ENCODE measurements around the gene CEP152. TPM values are rescaled to one million over a fixed set of nuclear protein-coding genes. Genes with fewer than 3 reads are reported as not detected.

CEP152 gene
- total and polyA plus RNA-seq, 9 donors = 2.6 to 5.3 (median 3.6) TPM

DNA sequence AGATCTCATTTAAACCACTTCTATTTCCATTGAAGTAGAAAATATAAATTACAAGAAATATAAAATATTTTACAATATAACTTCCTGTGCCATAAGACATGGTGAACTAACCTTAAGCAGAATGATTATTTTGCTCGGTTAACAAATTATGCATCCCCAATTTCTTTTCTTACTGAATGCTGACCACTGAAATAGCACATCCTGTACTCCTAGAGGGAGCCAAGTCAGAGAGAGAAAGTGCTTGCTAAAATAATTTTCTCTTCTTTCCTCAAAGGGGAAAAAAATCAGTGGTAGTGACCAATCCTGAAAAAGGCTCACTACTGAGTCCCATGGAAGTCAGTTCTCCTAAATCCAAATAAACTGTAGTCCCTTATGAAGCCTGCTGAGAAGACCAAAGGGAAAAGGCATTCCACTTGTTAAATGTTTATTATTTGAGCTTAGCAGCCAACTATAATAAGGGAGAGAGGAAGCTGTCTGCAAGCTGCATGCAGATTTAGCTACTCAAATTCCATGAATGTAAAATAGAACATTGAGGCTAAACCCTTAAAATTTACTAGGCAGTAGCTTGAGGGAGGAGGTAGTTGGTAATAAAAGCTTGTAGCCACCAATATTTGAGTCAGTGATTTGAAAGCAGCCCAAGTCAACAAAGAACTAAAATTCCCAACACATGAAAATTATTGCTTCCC, 33.1 kb downstream of the CEP152 start:
- Histone ChIP-seq H3K4me1 (ENCODE audit: control insufficient read depth, insufficient read depth, low read length) (no peaks in the 10 kb centered on the region), H3K27me3 (ENCODE audit: control insufficient read depth, insufficient read depth, low read length) (no peaks in the 10 kb centered on the region), H3K4me3 (ENCODE audit: low read length) (no peak overlapping the region), H3K9me3 (replicated peaks; ENCODE audit: control insufficient read depth, low read depth, low read length) (no peaks in the 10 kb centered on the region), H3K27ac (ENCODE audit: low read length) (no peak overlapping the region), H3K36me3 (ENCODE audit: control insufficient read depth, insufficient read depth, low read length) (no peaks in the 10 kb centered on the region)
- DNase-seq = peak; percentile 13
- no CpG with 5 or more reads among the region's 1 CpG for WGBS (ENCODE audit: insufficient coverage)

GRCh38 chr15:48775546-48775945, 35.3 kb downstream of the CEP152 start:
- H3K27me3 ChIP-seq (ENCODE audit: control insufficient read depth, insufficient read depth, low read length) = no peaks in the 10 kb centered on the region

DNA sequence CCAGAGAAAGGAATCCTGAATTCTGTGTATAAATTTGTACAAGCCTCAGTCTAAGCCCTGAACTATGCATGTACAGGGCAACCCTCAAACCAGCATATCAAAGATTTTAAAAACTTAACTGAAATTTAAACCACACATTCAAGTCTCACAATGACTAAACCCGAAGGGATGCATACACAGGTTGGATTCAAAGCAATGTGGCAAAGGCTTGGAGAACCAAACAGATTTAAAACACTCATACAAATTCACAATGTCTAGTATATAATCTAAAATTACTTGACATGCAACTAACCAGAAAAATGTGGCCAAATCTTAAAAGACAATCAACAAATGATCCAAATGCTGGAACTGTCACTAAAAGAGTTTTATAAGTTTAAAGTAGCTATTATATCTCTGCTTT, 36.4 kb downstream of the CEP152 start:
- no peak for DNase-seq
- no peaks in the 10 kb centered on the region for H3K27me3 ChIP-seq (ENCODE audit: control insufficient read depth, insufficient read depth, low read length)
- H3K4me1 ChIP-seq (ENCODE audit: control insufficient read depth, insufficient read depth, low read length) = no peaks in the 10 kb centered on the region
- no peak overlapping the region for H3K4me3 ChIP-seq (ENCODE audit: low read length)
- no CpG with 5 or more reads among the region's 1 CpG for WGBS (ENCODE audit: insufficient coverage)
- no peak overlapping the region for H3K27ac ChIP-seq (ENCODE audit: low read length)
- no peaks in the 10 kb centered on the region for H3K9me3 ChIP-seq (replicated peaks; ENCODE audit: control insufficient read depth, low read depth, low read length)
- H3K36me3 ChIP-seq (ENCODE audit: control insufficient read depth, insufficient read depth, low read length) = no peaks in the 10 kb centered on the region

More at GRCh38 chr15:48775546-48775945, 35.3 kb downstream of the CEP152 start:
- Histone ChIP-seq H3K4me1 (ENCODE audit: control insufficient read depth, insufficient read depth, low read length) (no peaks in the 10 kb centered on the region), H3K9me3 (replicated peaks; ENCODE audit: control insufficient read depth, low read depth, low read length) (no peaks in the 10 kb centered on the region), H3K4me3 (ENCODE audit: low read length) (no peak overlapping the region), H3K27ac (ENCODE audit: low read length) (no peak overlapping the region), H3K36me3 (ENCODE audit: control insufficient read depth, insufficient read depth, low read length) (no peaks in the 10 kb centered on the region)
- DNase-seq = no peak
- no CpG with 5 or more reads among the region's 2 CpGs for WGBS (ENCODE audit: insufficient coverage)

DNA sequence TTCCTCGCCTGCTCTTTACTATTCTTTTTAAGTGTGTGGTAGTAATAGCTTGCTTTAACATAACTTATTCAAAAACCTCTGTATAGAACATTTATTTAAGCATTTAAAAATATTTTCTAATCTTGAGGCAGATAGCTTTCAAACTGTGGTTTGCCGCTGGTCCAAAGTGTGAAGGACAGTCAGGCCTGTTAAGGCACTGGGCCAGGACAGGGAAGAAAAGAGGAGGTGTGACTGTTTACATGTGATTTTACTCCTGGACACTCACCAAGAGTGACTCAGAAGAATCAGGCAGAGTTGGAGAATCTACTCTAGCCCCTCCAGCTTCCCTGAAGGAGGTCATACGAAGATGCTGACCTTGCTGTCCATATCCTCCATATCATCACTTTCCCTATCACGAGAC, 44.7 kb downstream of the CEP152 start:
- WGBS (ENCODE audit: insufficient coverage) = 100% methylated on average over 1 of the region's 4 CpGs
- Histone ChIP-seq H3K27ac (ENCODE audit: low read length) (no peak overlapping the region), H3K9me3 (replicated peaks; ENCODE audit: control insufficient read depth, low read depth, low read length) (no peaks in the 10 kb centered on the region), H3K4me3 (ENCODE audit: low read length) (no peak overlapping the region), H3K4me1 (ENCODE audit: control insufficient read depth, insufficient read depth, low read length) (no peaks in the 10 kb centered on the region), H3K36me3 (ENCODE audit: control insufficient read depth, insufficient read depth, low read length) (peaks cover 9% of the 10 kb centered on the region), H3K27me3 (ENCODE audit: control insufficient read depth, insufficient read depth, low read length) (no peaks in the 10 kb centered on the region)
- no peak for DNase-seq

GRCh38 chr15:48765022-48765421, 45.8 kb downstream of the CEP152 start:
- no CpG with 5 or more reads among the region's 4 CpGs for WGBS (ENCODE audit: insufficient coverage)
- Histone ChIP-seq H3K4me3 (ENCODE audit: low read length) (no peak overlapping the region), H3K9me3 (replicated peaks; ENCODE audit: control insufficient read depth, low read depth, low read length) (no peaks in the 10 kb centered on the region), H3K4me1 (ENCODE audit: control insufficient read depth, insufficient read depth, low read length) (no peaks in the 10 kb centered on the region), H3K36me3 (ENCODE audit: control insufficient read depth, insufficient read depth, low read length) (peaks cover 11% of the 10 kb centered on the region), H3K27ac (ENCODE audit: low read length) (no peak overlapping the region), H3K27me3 (ENCODE audit: control insufficient read depth, insufficient read depth, low read length) (no peaks in the 10 kb centered on the region)
- no peak for DNase-seq

GRCh38 chr15:48761393-48762158, 49.3 kb downstream of the CEP152 start:
- no peak overlapping the region for H3K4me3 ChIP-seq (ENCODE audit: low read length)
- WGBS (ENCODE audit: insufficient coverage) = no CpG with 5 or more reads among the region's 2 CpGs
- no peaks in the 10 kb centered on the region for H3K4me1 ChIP-seq (ENCODE audit: control insufficient read depth, insufficient read depth, low read length)
- no peaks in the 10 kb centered on the region for H3K9me3 ChIP-seq (replicated peaks; ENCODE audit: control insufficient read depth, low read depth, low read length)
- no peak for DNase-seq
- no peaks in the 10 kb centered on the region for H3K27me3 ChIP-seq (ENCODE audit: control insufficient read depth, insufficient read depth, low read length)
- H3K27ac ChIP-seq (ENCODE audit: low read length) = no peak overlapping the region
- peaks cover 11% of the 10 kb centered on the region for H3K36me3 ChIP-seq (ENCODE audit: control insufficient read depth, insufficient read depth, low read length)

DNA sequence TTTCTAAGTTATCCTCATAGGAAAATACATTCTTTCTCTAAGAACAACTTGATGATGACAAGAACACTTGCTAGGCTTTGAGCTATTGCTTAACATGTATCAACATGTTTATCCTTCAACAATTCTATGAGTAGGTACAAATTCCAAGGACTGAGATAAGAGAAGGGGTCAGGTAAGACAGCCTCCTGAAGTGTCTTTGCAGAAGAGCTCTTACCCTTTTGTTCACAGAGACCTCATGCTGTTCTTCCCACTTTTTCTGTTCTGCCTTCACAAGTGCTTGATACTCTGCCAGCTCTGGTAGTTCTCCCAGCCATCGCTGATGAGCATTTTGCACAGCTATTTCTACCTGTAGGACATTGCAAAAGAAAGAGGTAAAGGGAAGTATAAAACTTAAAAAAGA, 50.9 kb downstream of the CEP152 start:
- Histone ChIP-seq H3K4me1 (ENCODE audit: control insufficient read depth, insufficient read depth, low read length) (no peaks in the 10 kb centered on the region), H3K27me3 (ENCODE audit: control insufficient read depth, insufficient read depth, low read length) (no peaks in the 10 kb centered on the region), H3K36me3 (ENCODE audit: control insufficient read depth, insufficient read depth, low read length) (peaks cover 7% of the 10 kb centered on the region), H3K9me3 (replicated peaks; ENCODE audit: control insufficient read depth, low read depth, low read length) (no peaks in the 10 kb centered on the region), H3K4me3 (ENCODE audit: low read length) (no peak overlapping the region), H3K27ac (ENCODE audit: low read length) (no peak overlapping the region)
- no CpG with 5 or more reads among the region's 1 CpG for WGBS (ENCODE audit: insufficient coverage)
- DNase-seq = no peak

DNA sequence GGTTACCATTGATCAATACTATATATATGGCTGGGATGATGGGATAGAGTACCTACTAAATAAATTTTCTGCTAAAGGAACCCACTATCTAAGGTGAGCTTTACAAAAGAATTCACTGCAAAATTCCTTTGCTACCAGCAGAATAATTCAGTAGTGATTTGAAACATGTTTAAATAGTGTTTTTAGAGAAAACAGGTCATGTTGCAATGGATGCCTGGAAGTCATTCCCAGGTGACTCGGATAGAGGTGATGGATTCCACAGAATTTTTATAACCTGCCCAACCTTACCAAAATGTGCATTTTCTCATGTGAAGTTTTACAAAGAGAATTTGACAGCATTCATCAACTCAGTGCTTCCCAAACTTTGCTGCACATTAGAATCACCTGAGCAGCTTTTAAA, 53.2 kb downstream of the CEP152 start:
- H3K4me1 ChIP-seq (ENCODE audit: control insufficient read depth, insufficient read depth, low read length) = no peaks in the 10 kb centered on the region
- no peak overlapping the region for H3K4me3 ChIP-seq (ENCODE audit: low read length)
- no CpG with 5 or more reads among the region's 1 CpG for WGBS (ENCODE audit: insufficient coverage)
- no peaks in the 10 kb centered on the region for H3K9me3 ChIP-seq (replicated peaks; ENCODE audit: control insufficient read depth, low read depth, low read length)
- DNase-seq = no peak
- H3K27ac ChIP-seq (ENCODE audit: low read length) = no peak overlapping the region
- H3K36me3 ChIP-seq (ENCODE audit: control insufficient read depth, insufficient read depth, low read length) = peaks cover 4% of the 10 kb centered on the region
- H3K27me3 ChIP-seq (ENCODE audit: control insufficient read depth, insufficient read depth, low read length) = no peaks in the 10 kb centered on the region

GRCh38 chr15:48754011-48754410, 56.9 kb downstream of the CEP152 start:
- no peaks in the 10 kb centered on the region for H3K27me3 ChIP-seq (ENCODE audit: control insufficient read depth, insufficient read depth, low read length)
- no peak overlapping the region for H3K4me3 ChIP-seq (ENCODE audit: low read length)
- DNase-seq = no peak
- WGBS (ENCODE audit: insufficient coverage) = 57% methylated on average over 1 of the region's 3 CpGs
- no peaks in the 10 kb centered on the region for H3K9me3 ChIP-seq (replicated peaks; ENCODE audit: control insufficient read depth, low read depth, low read length)
- no peaks in the 10 kb centered on the region for H3K4me1 ChIP-seq (ENCODE audit: control insufficient read depth, insufficient read depth, low read length)
- no peak overlapping the region for H3K27ac ChIP-seq (ENCODE audit: low read length)
- H3K36me3 ChIP-seq (ENCODE audit: control insufficient read depth, insufficient read depth, low read length) = peaks cover 2% of the 10 kb centered on the region

GRCh38 chr15:48751595-48751994, 59.3 kb downstream of the CEP152 start:
- no peaks in the 10 kb centered on the region for H3K36me3 ChIP-seq (ENCODE audit: control insufficient read depth, insufficient read depth, low read length)
- H3K4me3 ChIP-seq (ENCODE audit: low read length) = no peak overlapping the region
- no peak for DNase-seq
- H3K9me3 ChIP-seq (replicated peaks; ENCODE audit: control insufficient read depth, low read depth, low read length) = no peaks in the 10 kb centered on the region
- no peaks in the 10 kb centered on the region for H3K4me1 ChIP-seq (ENCODE audit: control insufficient read depth, insufficient read depth, low read length)
- whole genome bisulfite sequencing (ENCODE audit: insufficient coverage) = no CpG with 5 or more reads among the region's 3 CpGs
- no peaks in the 10 kb centered on the region for H3K27me3 ChIP-seq (ENCODE audit: control insufficient read depth, insufficient read depth, low read length)
- H3K27ac ChIP-seq (ENCODE audit: low read length) = no peak overlapping the region
